HG03060 (cell line): ENCODE results near the gene SLC16A11.

ENCODE experiments used
- ATAC-seq: cut with Tn5 transposase; IDR thresholded peaks from one replicate; pipeline ENCODE4 v1.9.1; 2021; ENCODE audit warnings: low read depth, moderate number of reproducible peaks; ENCODE audit not compliant: unreplicated experiment

SLC16A11 gene

GRCh38 chr17:7029096-7029495, 14.8 kb downstream of the SLC16A11 start:
- no peak for ATAC-seq

- no peak for ATAC-seq
Observed at GRCh38 chr17:7027335-7027734, 16.6 kb downstream of the SLC16A11 start.

- ATAC-seq, result no peak
Observed at GRCh38 chr17:7026471-7027115, 17.3 kb downstream of the SLC16A11 start.

- no peak for ATAC-seq
Observed at GRCh38 chr17:7025245-7025644, 18.6 kb downstream of the SLC16A11 start.

- no peak for ATAC-seq
Observed at GRCh38 chr17:7024402-7024785, 19.5 kb downstream of the SLC16A11 start.

GRCh38 chr17:7023576-7024401, 20.1 kb downstream of the SLC16A11 start:
- no peak for ATAC-seq

GRCh38 chr17:7022781-7023571, 20.9 kb downstream of the SLC16A11 start, which contains the start of gene BCL6B:
Gene BCL6B (plus strand): TSS chr17:7023050. CDS start chr17:7023672, 622 bp downstream.
- no peak for ATAC-seq

- peak; percentile 46 for ATAC-seq
Observed at GRCh38 chr17:7021993-7022778, 21.7 kb downstream of the SLC16A11 start.

GRCh38 chr17:7020894-7021664, 22.8 kb downstream of the SLC16A11 start:
- no peak for ATAC-seq

- no peak for ATAC-seq
Observed at GRCh38 chr17:7019839-7020519, 23.9 kb downstream of the SLC16A11 start.

GRCh38 chr17:7019367-7019766, 24.5 kb downstream of the SLC16A11 start:
- ATAC-seq, result no peak

- ATAC-seq, result no peak
Observed at GRCh38 chr17:7018331-7018964, 25.4 kb downstream of the SLC16A11 start.

- ATAC-seq, result no peak
Observed at GRCh38 chr17:7017827-7018200, 26.1 kb downstream of the SLC16A11 start.

GRCh38 chr17:7016886-7017826, 26.7 kb downstream of the SLC16A11 start:
- ATAC-seq, result no peak

- ATAC-seq, result no peak
Observed at GRCh38 chr17:7016418-7016817, 27.5 kb downstream of the SLC16A11 start.

GRCh38 chr17:7014995-7015958, 28.6 kb downstream of the SLC16A11 start:
- peak; percentile 19 for ATAC-seq
